K562 (cell line): Measurements from ENCODE around the gene UBR7. TPM values are rescaled to one million over a fixed set of nuclear protein-coding genes. Genes with fewer than 3 reads are reported as not detected.
A peak's percentile ranks its signal among the peaks of the same experiment; 100 is the strongest.

Source experiments
- CTCF ChIP-seq, 3 experiments: IDR thresholded peaks in 2 of 3; conservative IDR thresholded peaks in 1 of 3; 2 replicates each; pipeline ENCODE4 v1.5.1; 2011 to 2012; ENCODE audit warnings: low read length in 3 of 3, mild to moderate bottlenecking in 3 of 3, control low read depth in 2 of 3, improper control_type of control experiment in 1 of 3, inconsistent platforms in 1 of 3, low read depth in 1 of 3, mixed read lengths in 1 of 3, moderate library complexity in 1 of 3; ENCODE audit not compliant: insufficient read depth in 2 of 3
- E2F1 ChIP-seq: sonication (generic); formaldehyde crosslinking; IDR thresholded peaks from 2 replicates; pipeline ENCODE4 v1.8.1; 2023; ENCODE audit warnings: mild to moderate bottlenecking, missing genetic modification reagents, moderate library complexity
- HMG20A ChIP-seq: fragments of 450-650 bp; formaldehyde crosslinking; conservative IDR thresholded peaks from 2 replicates; pipeline ENCODE4 v1.4.0; 2020; ENCODE audit warnings: mild to moderate bottlenecking, mixed read lengths
- MYC ChIP-seq, 2 experiments: fragments of 250-450 bp in 1 of 2; sonication (Bioruptor Pico) in 1 of 2; IDR thresholded peaks; 2 replicates each; pipeline versions ENCODE4 v1.5.1 to v1.6.1; 2012 to 2021; ENCODE audit warnings: low read depth in 2 of 2, borderline replicate concordance in 1 of 2, improper control_type of control experiment in 1 of 2, low read length in 1 of 2, mild to moderate bottlenecking in 1 of 2, moderate library complexity in 1 of 2
- RAD21 ChIP-seq, 2 experiments: fragments of 250-450 bp in 1 of 2; fragments of 450-650 bp in 1 of 2; sonication (Bioruptor Pico) in 1 of 2; formaldehyde crosslinking in 1 of 2; IDR thresholded peaks in 1 of 2; conservative IDR thresholded peaks in 1 of 2; 2 replicates each; pipeline versions ENCODE4 v1.4.0 to v1.8.0; 2020 to 2022; ENCODE audit warnings: mild to moderate bottlenecking in 2 of 2, moderate library complexity in 1 of 2
- RB1 ChIP-seq: fragments of 450-650 bp; IDR thresholded peaks from 2 replicates; pipeline ENCODE4 v1.6.1; 2017; ENCODE audit warnings: low read depth, mild to moderate bottlenecking
- polyA plus RNA-seq, 8 experiments: library from polyadenylated mRNA; depleted of rRNA in 4 of 8; stranded (reverse) in 5 of 8; unstranded in 3 of 8; fragments of >200 nt; fragmentation: Nextera tagmentation in 2 of 8; fragmentation: Illumina TruSeq in 1 of 8; extraction: Ambion mirVana in 2 of 8; extraction: Trizol in 1 of 8; gene quantifications; 2 replicates each; pipeline versions ENCODE4 v1.2.1 to v1.2.3, GENCODE V29; 2011 to 2014; ENCODE audit warnings: inconsistent platforms in 1 of 8, missing spikeins in 1 of 8
- total RNA-seq, 7 experiments: library from RNA; depleted of rRNA in 6 of 7; stranded (reverse); fragments of >200 nt in 6 of 7; fragmentation: Illumina TruSeq in 2 of 7; extraction: Trizol in 2 of 7; gene quantifications; 2 replicates each; pipeline versions ENCODE4 v1.2.1 to v1.2.3, GENCODE V29; 2011 to 2021; ENCODE audit warnings: low replicate concordance in 1 of 7
- TF ChIP-seq, protein P1 (sequence below): fragments of 200-800 bp; sonication (Bioruptor generic); IDR thresholded peaks from 2 replicates; pipeline ENCODE4 v1.6.1; 2017; ENCODE audit warnings: missing genetic modification characterization, missing compliant biosample characterization

The UBR7 gene
- total and polyA plus RNA-seq, 9 of the 15 experiments (the other 6 are each of a cell fraction or from before 2014, with no cell fraction given): 12.5 to 63.0 (median 34.4) TPM

GRCh38 chr14:93160353-93160801 lies 46.7 kb upstream of the UBR7 start (continued):
- no peak for TF ChIP-seq E2F1
- TF ChIP-seq RB1: peak; percentile 61; the same call in 1 of the 2 replicates
- TF ChIP-seq, protein P1, sequence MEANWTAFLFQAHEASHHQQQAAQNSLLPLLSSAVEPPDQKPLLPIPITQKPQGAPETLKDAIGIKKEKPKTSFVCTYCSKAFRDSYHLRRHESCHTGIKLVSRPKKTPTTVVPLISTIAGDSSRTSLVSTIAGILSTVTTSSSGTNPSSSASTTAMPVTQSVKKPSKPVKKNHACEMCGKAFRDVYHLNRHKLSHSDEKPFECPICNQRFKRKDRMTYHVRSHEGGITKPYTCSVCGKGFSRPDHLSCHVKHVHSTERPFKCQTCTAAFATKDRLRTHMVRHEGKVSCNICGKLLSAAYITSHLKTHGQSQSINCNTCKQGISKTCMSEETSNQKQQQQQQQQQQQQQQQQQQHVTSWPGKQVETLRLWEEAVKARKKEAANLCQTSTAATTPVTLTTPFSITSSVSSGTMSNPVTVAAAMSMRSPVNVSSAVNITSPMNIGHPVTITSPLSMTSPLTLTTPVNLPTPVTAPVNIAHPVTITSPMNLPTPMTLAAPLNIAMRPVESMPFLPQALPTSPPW (CRISPR knock-in tag): 0 out of 2 replicates have a peak, but pooled peaks have one; percentile 33
- peak in 1 of 2 experiments; percentile 41; a peak in 2 of 4 replicates for TF ChIP-seq RAD21 (CRISPR knock-in tag; conservative IDR thresholded peaks at IDR 0.05 in 1 of 2, IDR thresholded peaks at IDR 0.05 in 1 of 2)
- TF ChIP-seq MYC (IDR thresholded peaks at IDR 0.05; ENCODE audit: low read depth, low read length): no peak
- TF ChIP-seq MYC (CRISPR knock-in tag; IDR thresholded peaks at IDR 0.05; ENCODE audit: borderline replicate concordance, low read depth): no peak
- TF ChIP-seq HMG20A (CRISPR knock-in tag): no peak
- TF ChIP-seq CTCF (IDR thresholded peaks at IDR 0.05 in 2 of 3, conservative IDR thresholded peaks at IDR 0.05 in 1 of 3; ENCODE audit: insufficient read depth in 2 of 3, low read depth in 1 of 3, low read length in 3 of 3): peak; percentile 8 to 61 (median 56); a peak in 4 of 6 replicates
